GM12878 (cell line): ENCODE measurements around the gene MRM1.

ENCODE experiments used
- EZH2 ChIP-seq: IDR thresholded peaks from 2 replicates; pipeline ENCODE4 v1.6.1; 2012; ENCODE audit warnings: low read depth, mild to moderate bottlenecking, control low read depth, inconsistent platforms, low read length, borderline replicate concordance; ENCODE audit not compliant: control insufficient read depth
- HCFC1 ChIP-seq: fragments of 150-350 bp; IDR thresholded peaks from 2 replicates; pipeline ENCODE4 v1.6.1; 2014; ENCODE audit warnings: low read length
- LARP7 ChIP-seq: fragments of 450-650 bp; IDR thresholded peaks from 2 replicates; pipeline ENCODE4 v1.6.1; 2017; ENCODE audit warnings: mild to moderate bottlenecking
- NFIC ChIP-seq: IDR thresholded peaks from 2 replicates; pipeline ENCODE4 v1.6.1; 2012; ENCODE audit warnings: low read depth, mild to moderate bottlenecking, inconsistent platforms, low read length, moderate library complexity
- PAX8 ChIP-seq: fragments of 450-650 bp; IDR thresholded peaks from 2 replicates; pipeline ENCODE4 v1.6.1; 2017; ENCODE audit warnings: mild to moderate bottlenecking, moderate library complexity
- RFX5 ChIP-seq: IDR thresholded peaks from 2 replicates; pipeline ENCODE4 v1.6.1; 2011; ENCODE audit warnings: low read depth, low read length, improper control_type of control experiment
- SUZ12 ChIP-seq: fragments of 200-600 bp; sonication (generic); IDR thresholded peaks from one replicate; pipeline ENCODE4 v1.6.1; 2018; ENCODE audit warnings: antibody characterized with exemption, mild to moderate bottlenecking; ENCODE audit not compliant: unreplicated experiment
- TF ChIP-seq, protein P1 (sequence below): IDR thresholded peaks from 2 replicates; pipeline ENCODE4 v1.6.1; 2012; ENCODE audit warnings: low read depth, low read length, improper control_type of control experiment
- TF ChIP-seq, protein P2 (sequence below), 3 experiments: IDR thresholded peaks in 2 of 3; conservative IDR thresholded peaks in 1 of 3; 2 replicates each; pipeline ENCODE4 v1.5.1; 2011; ENCODE audit warnings: low read depth in 3 of 3, low read length in 3 of 3, mild to moderate bottlenecking in 3 of 3, control low read depth in 2 of 3, moderate library complexity in 2 of 3, inconsistent platforms in 1 of 3, mixed read lengths in 1 of 3; ENCODE audit not compliant: control insufficient read depth in 2 of 3, insufficient read depth in 1 of 3; ENCODE audit errors: extremely low read depth in 1 of 3

GRCh38 chr17:36592716-36593321 lies 8.6 kb upstream of the MRM1 start:
- TF ChIP-seq, protein P1, sequence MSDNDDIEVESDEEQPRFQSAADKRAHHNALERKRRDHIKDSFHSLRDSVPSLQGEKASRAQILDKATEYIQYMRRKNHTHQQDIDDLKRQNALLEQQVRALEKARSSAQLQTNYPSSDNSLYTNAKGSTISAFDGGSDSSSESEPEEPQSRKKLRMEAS = no peak
- TF ChIP-seq, protein P2, sequence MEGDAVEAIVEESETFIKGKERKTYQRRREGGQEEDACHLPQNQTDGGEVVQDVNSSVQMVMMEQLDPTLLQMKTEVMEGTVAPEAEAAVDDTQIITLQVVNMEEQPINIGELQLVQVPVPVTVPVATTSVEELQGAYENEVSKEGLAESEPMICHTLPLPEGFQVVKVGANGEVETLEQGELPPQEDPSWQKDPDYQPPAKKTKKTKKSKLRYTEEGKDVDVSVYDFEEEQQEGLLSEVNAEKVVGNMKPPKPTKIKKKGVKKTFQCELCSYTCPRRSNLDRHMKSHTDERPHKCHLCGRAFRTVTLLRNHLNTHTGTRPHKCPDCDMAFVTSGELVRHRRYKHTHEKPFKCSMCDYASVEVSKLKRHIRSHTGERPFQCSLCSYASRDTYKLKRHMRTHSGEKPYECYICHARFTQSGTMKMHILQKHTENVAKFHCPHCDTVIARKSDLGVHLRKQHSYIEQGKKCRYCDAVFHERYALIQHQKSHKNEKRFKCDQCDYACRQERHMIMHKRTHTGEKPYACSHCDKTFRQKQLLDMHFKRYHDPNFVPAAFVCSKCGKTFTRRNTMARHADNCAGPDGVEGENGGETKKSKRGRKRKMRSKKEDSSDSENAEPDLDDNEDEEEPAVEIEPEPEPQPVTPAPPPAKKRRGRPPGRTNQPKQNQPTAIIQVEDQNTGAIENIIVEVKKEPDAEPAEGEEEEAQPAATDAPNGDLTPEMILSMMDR (IDR thresholded peaks at IDR 0.05 in 2 of 3, conservative IDR thresholded peaks at IDR 0.05 in 1 of 3; ENCODE audit: control insufficient read depth in 2 of 3, extremely low read depth in 1 of 3, insufficient read depth in 1 of 3, low read depth in 3 of 3, low read length in 3 of 3) = no peak
- TF ChIP-seq NFIC = no peak
- no peak for TF ChIP-seq LARP7
- no peak for TF ChIP-seq HCFC1
- TF ChIP-seq EZH2 = no peak
- TF ChIP-seq RFX5 = no peak
- no peak for TF ChIP-seq PAX8
- TF ChIP-seq SUZ12 = no peak
